LNCAP (cell line): ENCODE data around the gene ABHD12.

Experiments used
- CTCF ChIP-seq: fragments of 450-650 bp; IDR thresholded peaks from 2 replicates; pipeline ENCODE4 v1.5.1; 2017; ENCODE audit warnings: mild to moderate bottlenecking

Gene ABHD12

GRCh38 chr20:25390538-25391528 lies at the start of gene ABHD12:
Gene ABHD12 (minus strand): TSS chr20:25390835. CDS start chr20:25390703, 132 bp downstream.
- TF ChIP-seq CTCF, result no peak

GRCh38 chr20:25439328-25439727 lies 48.7 kb upstream of the ABHD12 start:
- no peak for TF ChIP-seq CTCF

- no peak for TF ChIP-seq CTCF
These were observed 46.5 kb upstream of the ABHD12 start for GRCh38 chr20:25437153-25437581.

GRCh38 chr20:25424536-25424935 lies 33.9 kb upstream of the ABHD12 start:
- no peak for TF ChIP-seq CTCF

GRCh38 chr20:25422032-25422431 lies 31.4 kb upstream of the ABHD12 start:
- TF ChIP-seq CTCF, result no peak

- TF ChIP-seq CTCF, result no peak
These were observed 30.5 kb upstream of the ABHD12 start for GRCh38 chr20:25421102-25421501.

GRCh38 chr20:25418776-25419175 lies 28.1 kb upstream of the ABHD12 start:
- TF ChIP-seq CTCF, result no peak
